ENCODE data around the gene PTPRD. TPM values are rescaled to one million over a fixed set of nuclear protein-coding genes. Genes with fewer than 3 reads are reported as not detected.

PTPRD gene
- total and polyA plus RNA-seq, 10 donors = 0.08 to 11.7 (median 2.9) TPM

- H3K27ac ChIP-seq = no peak overlapping the region
- TF ChIP-seq POLR2AphosphoS5 (IDR thresholded peaks at IDR 0.05) (no peak), POLR2A (IDR thresholded peaks at IDR 0.05) (no peak)
- intact Hi-C loops (cut with DNase I; ENCODE audit: low total_unique reads) = no loop called here
- no peaks in the 10 kb centered on the region for H3K27me3 ChIP-seq (replicated peaks in 1 of 7)
- no peaks in the 10 kb centered on the region for H3K36me3 ChIP-seq
- no peaks in the 10 kb centered on the region for H3K9me3 ChIP-seq
- no peak overlapping the region for H3K4me3 ChIP-seq
- DNase-seq = no peak
- H3K4me1 ChIP-seq = no peaks in the 10 kb centered on the region
Observed at GRCh38 chr9:9563817-9564216, 1049.0 kb downstream of the PTPRD start.

- Histone ChIP-seq H3K27ac (no peak overlapping the region), H3K4me3 (no peak overlapping the region), H3K36me3 (no peaks in the 10 kb centered on the region), H3K4me1 (no peaks in the 10 kb centered on the region), H3K9me3 (no peaks in the 10 kb centered on the region), H3K27me3 (replicated peaks in 1 of 7) (no peaks in the 10 kb centered on the region)
- no peak for TF ChIP-seq POLR2A (IDR thresholded peaks at IDR 0.05)
- TF ChIP-seq POLR2AphosphoS5 (IDR thresholded peaks at IDR 0.05) = no peak
- no peak for TF ChIP-seq CTCF (IDR thresholded peaks at IDR 0.05 in 8 of 11, conservative IDR thresholded peaks at IDR 0.05 in 3 of 11)
- peak; percentile 42 for DNase-seq
- 81 to 84% (median 83%) methylated on average over 10 to 11 of the region's 11 CpGs for WGBS, 5 donors
- intact Hi-C loops (cut with DNase I; ENCODE audit: low total_unique reads) = no loop called here
Observed at GRCh38 chr9:9560382-9561035, 1052.3 kb downstream of the PTPRD start.

- intact Hi-C loops (cut with DNase I; ENCODE audit: low total_unique reads) = no loop called here
- WGBS, 5 donors = 86 to 98% (median 94%) methylated on average over 7 of the region's 7 CpGs
- no peaks in the 10 kb centered on the region for H3K36me3 ChIP-seq
- no peak for DNase-seq
- no peaks in the 10 kb centered on the region for H3K27me3 ChIP-seq (replicated peaks in 1 of 7)
- TF ChIP-seq POLR2A (IDR thresholded peaks at IDR 0.05) (no peak), CTCF (IDR thresholded peaks at IDR 0.05 in 8 of 11, conservative IDR thresholded peaks at IDR 0.05 in 3 of 11) (no peak), POLR2AphosphoS5 (IDR thresholded peaks at IDR 0.05) (no peak)
- no peaks in the 10 kb centered on the region for H3K9me3 ChIP-seq
- H3K4me1 ChIP-seq = no peaks in the 10 kb centered on the region
- no peak overlapping the region for H3K27ac ChIP-seq
- no peak overlapping the region for H3K4me3 ChIP-seq
Observed at GRCh38 chr9:9558907-9559306, 1053.9 kb downstream of the PTPRD start.

- intact Hi-C loops (cut with DNase I; ENCODE audit: low total_unique reads) = no loop called here
- no peak for DNase-seq
- TF ChIP-seq POLR2A (IDR thresholded peaks at IDR 0.05) (no peak), CTCF (IDR thresholded peaks at IDR 0.05 in 8 of 11, conservative IDR thresholded peaks at IDR 0.05 in 3 of 11) (no peak), POLR2AphosphoS5 (IDR thresholded peaks at IDR 0.05) (no peak)
- Histone ChIP-seq H3K9me3 (no peaks in the 10 kb centered on the region), H3K36me3 (no peaks in the 10 kb centered on the region), H3K4me1 (no peaks in the 10 kb centered on the region), H3K27me3 (replicated peaks in 1 of 7) (no peaks in the 10 kb centered on the region), H3K4me3 (no peak overlapping the region), H3K27ac (no peak overlapping the region)
- 79 to 84% (median 83%) methylated on average over 5 of the region's 5 CpGs for WGBS, 5 donors
Observed at GRCh38 chr9:9557804-9558334, 1054.9 kb downstream of the PTPRD start.
